LNCaP clone FGC (cell line): ENCODE results near the gene FOXC2.

Experiments
- DNase-seq: peaks from one replicate; pipeline ENCODE4 v3.0.0-alpha.2; 2011; ENCODE audit warnings: low read depth
- H3K4me3 ChIP-seq: 2 replicates; pipeline ENCODE4 v1.5.1; 2011; ENCODE audit warnings: mild to moderate bottlenecking, low read depth, low read length, control low read depth
- TF ChIP-seq, protein P1 (sequence below): IDR thresholded peaks from 2 replicates; pipeline ENCODE4 v1.5.1; 2012; ENCODE audit warnings: mild to moderate bottlenecking; ENCODE audit not compliant: control insufficient read depth, insufficient read depth; ENCODE audit errors: extremely low read depth

FOXC2 gene

GRCh38 chr16:86540894-86541293 is 25.7 kb upstream of the FOXC2 start:
- H3K4me3 ChIP-seq: no peak overlapping the region
- DNase-seq: no peak
- TF ChIP-seq, protein P1, sequence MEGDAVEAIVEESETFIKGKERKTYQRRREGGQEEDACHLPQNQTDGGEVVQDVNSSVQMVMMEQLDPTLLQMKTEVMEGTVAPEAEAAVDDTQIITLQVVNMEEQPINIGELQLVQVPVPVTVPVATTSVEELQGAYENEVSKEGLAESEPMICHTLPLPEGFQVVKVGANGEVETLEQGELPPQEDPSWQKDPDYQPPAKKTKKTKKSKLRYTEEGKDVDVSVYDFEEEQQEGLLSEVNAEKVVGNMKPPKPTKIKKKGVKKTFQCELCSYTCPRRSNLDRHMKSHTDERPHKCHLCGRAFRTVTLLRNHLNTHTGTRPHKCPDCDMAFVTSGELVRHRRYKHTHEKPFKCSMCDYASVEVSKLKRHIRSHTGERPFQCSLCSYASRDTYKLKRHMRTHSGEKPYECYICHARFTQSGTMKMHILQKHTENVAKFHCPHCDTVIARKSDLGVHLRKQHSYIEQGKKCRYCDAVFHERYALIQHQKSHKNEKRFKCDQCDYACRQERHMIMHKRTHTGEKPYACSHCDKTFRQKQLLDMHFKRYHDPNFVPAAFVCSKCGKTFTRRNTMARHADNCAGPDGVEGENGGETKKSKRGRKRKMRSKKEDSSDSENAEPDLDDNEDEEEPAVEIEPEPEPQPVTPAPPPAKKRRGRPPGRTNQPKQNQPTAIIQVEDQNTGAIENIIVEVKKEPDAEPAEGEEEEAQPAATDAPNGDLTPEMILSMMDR: no peak

DNA sequence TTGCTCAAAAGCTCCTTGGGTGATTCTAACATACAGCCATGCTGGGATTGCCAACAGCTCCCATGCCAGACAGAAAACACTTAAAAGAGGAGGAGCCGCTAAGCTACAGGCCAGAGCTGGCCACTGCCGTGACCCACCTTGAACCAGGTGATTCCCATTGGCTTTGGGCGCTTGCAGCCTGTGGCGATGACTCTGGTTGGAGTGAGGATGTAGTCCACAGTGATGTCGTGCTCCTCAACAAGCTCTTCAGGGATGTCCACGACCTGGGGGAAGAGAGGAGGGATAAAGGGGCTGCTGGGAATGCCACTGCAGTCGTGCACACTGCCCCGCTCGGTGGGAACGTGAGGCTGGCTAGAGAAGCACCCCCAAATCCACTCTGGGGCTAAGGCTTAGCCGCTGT is 25.1 kb upstream of the FOXC2 start:
- H3K4me3 ChIP-seq: no peak overlapping the region
- TF ChIP-seq, protein P1: no peak
- DNase-seq: no peak

- DNase-seq: no peak
- H3K4me3 ChIP-seq: no peak overlapping the region
- TF ChIP-seq, protein P1: no peak
Observed at GRCh38 chr16:86542756-86543750, 23.6 kb upstream of the FOXC2 start.

GRCh38 chr16:86545481-86545880 is 21.1 kb upstream of the FOXC2 start:
- TF ChIP-seq, protein P1: no peak
- H3K4me3 ChIP-seq: no peak overlapping the region; the same call in 1 of the 2 replicates
- DNase-seq: no peak

- H3K4me3 ChIP-seq: peak overlapping the region; percentile 18
- TF ChIP-seq, protein P1: no peak
Observed at GRCh38 chr16:86545954-86546637, 20.5 kb upstream of the FOXC2 start.

GRCh38 chr16:86546638-86547013 is 20.0 kb upstream of the FOXC2 start:
- TF ChIP-seq, protein P1: no peak
- DNase-seq: peak; percentile 21
- no peak overlapping the region for H3K4me3 ChIP-seq

More at GRCh38 chr16:86545954-86546637, 20.5 kb upstream of the FOXC2 start:
- peak; percentile 30 for DNase-seq
